LoVo (cell line): Measurements from ENCODE around the gene KCNH8.
A peak's percentile ranks its signal among the peaks of the same experiment; 100 is the strongest.

Source experiments
- DNase-seq: peaks from one replicate; pipeline ENCODE4 v3.0.0-alpha.2; 2016; ENCODE audit warnings: low spot score

The KCNH8 gene

GRCh38 chr3:19485267-19485666, 337.0 kb downstream of the KCNH8 start:
- DNase-seq, result no peak

GRCh38 chr3:19487386-19487785, 339.1 kb downstream of the KCNH8 start:
- DNase-seq, result no peak

- DNase-seq, result no peak
These were observed 340.6 kb downstream of the KCNH8 start for GRCh38 chr3:19488939-19489338.

- DNase-seq, result no peak
These were observed 341.6 kb downstream of the KCNH8 start for GRCh38 chr3:19489936-19490335.

- DNase-seq, result no peak
These were observed 357.9 kb downstream of the KCNH8 start for GRCh38 chr3:19506171-19506570.

- DNase-seq, result no peak
These were observed 374.0 kb downstream of the KCNH8 start for GRCh38 chr3:19522305-19522704.

- no peak for DNase-seq
These were observed 377.8 kb downstream of the KCNH8 start for GRCh38 chr3:19526071-19526470.

- no peak for DNase-seq
These were observed 379.4 kb downstream of the KCNH8 start for GRCh38 chr3:19527746-19528145.

- DNase-seq, result no peak
These were observed 383.1 kb downstream of the KCNH8 start for GRCh38 chr3:19531426-19531825.

- no peak for DNase-seq
These were observed 391.4 kb downstream of the KCNH8 start for GRCh38 chr3:19539518-19540392.

GRCh38 chr3:19540464-19540863, 392.2 kb downstream of the KCNH8 start:
- no peak for DNase-seq

GRCh38 chr3:19541284-19541683, 393.0 kb downstream of the KCNH8 start:
- no peak for DNase-seq

- DNase-seq, result peak; percentile 13
These were observed 395.0 kb downstream of the KCNH8 start for GRCh38 chr3:19543212-19543841.

GRCh38 chr3:19547665-19548464, 399.6 kb downstream of the KCNH8 start:
- no peak for DNase-seq

GRCh38 chr3:19559724-19560442, 411.6 kb downstream of the KCNH8 start:
- DNase-seq, result no peak

GRCh38 chr3:19573644-19574043, 425.3 kb downstream of the KCNH8 start:
- no peak for DNase-seq

GRCh38 chr3:19574268-19574667, 426.0 kb downstream of the KCNH8 start:
- no peak for DNase-seq

GRCh38 chr3:19576343-19576742, 428.0 kb downstream of the KCNH8 start:
- no peak for DNase-seq
